D341Med (cell line): Measurements from ENCODE around the gene NFE2L3.
"Not testable (repeated sequence)": the region's sequence is repeated elsewhere in the genome, so short reads cannot be mapped to it uniquely, and the experiment has no call there.

ENCODE experiments used
- DNase-seq: peaks from one replicate; pipeline ENCODE4 v3.0.0; 2012; ENCODE audit warnings: low spot score

Gene NFE2L3

DNA sequence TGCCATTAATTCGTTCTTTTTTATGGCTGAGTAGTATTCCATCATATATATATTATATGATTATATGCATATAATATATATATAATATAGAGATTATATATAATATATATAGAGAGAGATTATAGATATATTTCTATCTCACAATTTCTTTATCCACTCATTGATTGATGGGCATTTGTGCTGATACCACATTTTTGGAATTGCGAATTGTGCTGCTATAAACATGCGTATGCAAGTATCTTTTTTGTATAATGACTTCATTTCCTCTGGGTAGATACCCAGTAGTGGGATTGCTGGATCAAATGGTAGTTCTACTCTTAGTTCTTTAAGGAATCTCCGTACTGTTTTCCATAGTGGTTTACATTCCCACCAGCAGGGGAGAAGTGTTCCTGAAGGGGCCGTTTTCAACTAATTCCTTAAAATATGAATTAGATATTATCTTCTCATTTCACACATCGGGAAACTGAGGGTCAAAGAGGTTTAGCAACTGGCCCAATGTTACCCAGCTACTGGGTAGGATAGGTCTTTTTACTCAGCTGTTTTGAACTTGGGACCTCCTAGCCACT is 16.5 kb downstream of the NFE2L3 start:
- no peak for DNase-seq

DNA sequence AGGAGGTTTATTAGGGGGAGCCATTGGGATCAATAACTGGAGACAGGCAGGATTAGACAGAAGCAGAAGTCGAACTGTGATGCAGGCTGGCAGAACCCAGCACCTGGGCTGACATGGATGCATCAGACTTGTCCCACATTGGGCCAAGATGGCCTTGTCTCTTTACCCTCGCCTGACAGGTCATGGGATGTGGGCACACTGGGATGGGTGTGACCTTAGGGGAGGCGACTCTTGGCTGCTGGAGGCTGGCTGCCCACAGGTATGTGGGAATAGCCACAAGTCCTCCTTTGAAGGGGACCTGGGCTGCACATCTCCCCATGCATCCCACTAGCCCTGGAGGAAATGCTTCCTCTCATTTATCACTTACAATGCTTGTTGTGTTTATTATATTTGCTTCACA is 17.3 kb downstream of the NFE2L3 start:
- no peak for DNase-seq

DNA sequence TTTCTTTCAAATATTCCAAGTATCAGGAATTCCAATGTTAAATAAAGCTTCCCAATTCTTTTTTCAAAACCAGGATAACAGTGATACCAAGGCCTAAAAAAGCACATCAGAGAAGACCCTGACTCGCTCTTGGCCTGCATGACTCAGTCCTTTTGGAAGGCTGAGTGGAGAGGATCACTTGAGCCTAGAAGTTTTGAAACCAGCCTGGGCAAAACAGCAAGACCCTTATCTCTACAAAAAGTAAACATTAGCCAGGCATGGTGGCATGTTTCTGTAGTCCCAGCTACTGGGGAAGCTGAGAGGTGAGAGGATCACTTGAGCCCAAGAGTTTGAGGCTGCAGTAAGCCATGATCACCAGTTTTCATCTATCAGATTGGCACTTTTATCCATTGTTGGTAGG is 18.7 kb downstream of the NFE2L3 start:
- DNase-seq: no peak

DNA sequence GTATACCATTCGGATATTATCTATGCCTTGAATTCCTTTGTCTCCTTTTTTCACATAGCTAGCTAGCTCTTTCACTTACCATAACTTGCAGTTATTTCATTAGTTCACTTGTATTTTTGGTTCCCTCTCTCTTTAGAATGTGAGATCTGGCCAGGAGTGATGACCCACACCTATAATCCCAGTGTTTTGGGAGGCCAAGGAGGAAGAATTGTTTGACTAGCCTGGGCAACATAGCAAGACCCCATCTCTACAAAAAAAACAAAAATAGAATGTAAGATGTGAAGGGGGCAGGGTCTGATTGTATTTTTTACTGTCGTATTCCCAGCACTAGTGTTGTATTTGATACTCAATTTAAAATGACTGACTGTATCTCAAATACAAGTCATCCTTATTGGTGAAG is 19.6 kb downstream of the NFE2L3 start:
- no peak for DNase-seq

DNA sequence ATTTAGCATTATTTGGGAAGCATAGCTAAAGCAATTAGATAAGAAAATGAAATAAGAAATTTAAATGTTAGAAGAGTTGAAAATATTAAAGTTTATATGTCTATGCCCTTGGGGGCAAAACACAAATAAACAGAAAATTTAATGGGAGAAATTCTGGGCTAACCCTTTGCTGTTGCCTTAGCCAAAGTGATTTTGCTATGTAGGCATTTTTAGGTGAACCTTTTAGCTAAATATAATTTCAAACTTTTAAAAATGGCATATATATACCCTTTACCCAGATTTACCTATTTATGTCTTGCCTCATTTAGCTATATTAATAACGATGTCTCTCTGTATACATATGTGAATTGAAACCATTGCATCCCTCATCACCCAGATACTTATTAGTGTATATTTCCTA is 20.1 kb downstream of the NFE2L3 start:
- no peak for DNase-seq

DNA sequence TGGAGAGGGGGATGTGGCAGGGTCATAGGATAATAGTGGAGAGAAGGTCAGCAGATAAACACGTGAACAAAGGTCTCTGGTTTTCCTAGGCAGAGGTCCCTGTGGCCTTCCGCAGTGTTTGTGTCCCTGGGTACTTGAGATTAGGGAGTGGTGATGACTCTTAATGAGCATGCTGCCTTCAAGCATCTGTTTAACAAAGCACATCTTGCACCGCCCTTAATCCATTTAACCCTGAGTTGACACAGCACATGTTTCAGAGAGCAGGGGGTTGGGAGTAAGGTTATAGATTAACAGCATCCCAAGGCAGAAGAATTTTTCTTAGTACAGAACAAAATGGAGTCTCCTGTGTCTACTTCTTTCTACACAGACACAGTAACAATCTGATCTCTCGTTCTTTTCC is 23.9 kb downstream of the NFE2L3 start:
- not testable (repeated sequence) for DNase-seq

DNA sequence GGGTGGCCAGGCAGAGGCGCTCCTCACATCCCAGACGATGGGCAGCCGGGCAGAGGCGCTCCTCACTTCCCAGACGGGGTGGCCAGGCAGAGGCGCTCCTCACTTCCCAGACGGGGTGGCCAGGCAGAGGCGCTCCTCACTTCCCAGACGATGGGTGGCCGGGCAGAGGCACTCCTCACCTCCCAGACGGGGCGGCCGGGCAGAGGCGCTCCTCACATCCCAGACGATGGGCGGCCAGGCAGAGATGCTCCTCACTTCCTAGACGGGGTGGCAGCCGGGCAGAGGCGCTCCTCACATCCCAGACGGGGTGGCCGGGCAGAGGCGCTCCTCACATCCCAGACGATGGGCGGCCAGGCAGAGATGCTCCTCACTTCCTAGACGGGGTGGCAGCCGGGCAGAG is 24.7 kb downstream of the NFE2L3 start:
- not testable (repeated sequence) for DNase-seq

DNA sequence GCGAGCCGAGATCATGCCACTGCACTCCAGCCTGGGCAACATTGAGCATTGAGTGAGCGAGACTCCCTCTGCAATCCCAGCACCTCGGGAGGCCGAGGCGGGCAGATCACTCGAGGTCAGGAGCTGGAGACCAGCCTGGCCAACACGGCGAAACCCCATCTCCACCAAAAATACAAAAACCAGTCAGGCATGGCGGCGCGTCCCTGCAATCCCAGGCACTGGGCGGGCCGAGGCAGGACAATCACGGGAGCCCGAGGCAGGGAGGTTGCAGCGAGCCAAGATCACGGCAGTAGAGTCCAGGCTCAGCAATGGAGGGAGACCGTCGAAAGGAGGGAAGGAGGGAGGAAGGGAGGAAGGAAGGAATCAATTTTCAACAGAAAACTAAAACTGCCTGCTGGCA is 25.3 kb downstream of the NFE2L3 start:
- not testable (repeated sequence) for DNase-seq

DNA sequence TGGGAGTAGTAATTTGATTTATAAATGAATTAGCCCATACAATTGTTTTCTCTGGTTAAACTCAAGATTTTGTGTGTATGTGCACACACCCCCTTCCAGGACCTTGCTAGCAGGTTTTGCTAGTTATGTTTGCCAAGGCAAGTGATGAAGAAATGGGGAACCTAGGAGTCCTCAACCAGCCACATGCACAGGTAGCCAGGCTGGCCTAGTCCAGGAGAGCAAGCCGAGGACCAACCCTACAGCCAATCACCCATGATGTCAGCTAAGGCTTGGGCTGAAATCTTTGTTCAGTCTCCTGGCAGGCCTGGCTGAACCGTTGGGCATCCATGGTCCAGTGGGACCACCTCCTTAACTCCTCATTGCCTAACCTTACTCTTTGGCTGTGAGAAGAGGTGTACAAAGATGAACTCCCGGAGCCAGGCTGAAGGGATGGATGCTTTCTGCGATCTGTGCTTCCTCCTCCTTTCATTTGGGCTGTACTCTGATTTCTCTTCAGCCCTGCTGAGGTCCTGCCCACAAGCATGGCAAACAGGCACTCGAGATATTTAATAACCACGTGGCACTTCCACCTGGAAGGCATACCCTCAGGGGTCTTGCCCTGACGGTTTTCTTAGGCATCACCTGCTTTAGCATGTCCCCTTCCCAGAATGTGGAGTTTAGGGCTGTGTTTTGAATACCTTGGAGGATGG is 26.4 kb downstream of the NFE2L3 start:
- no peak for DNase-seq

DNA sequence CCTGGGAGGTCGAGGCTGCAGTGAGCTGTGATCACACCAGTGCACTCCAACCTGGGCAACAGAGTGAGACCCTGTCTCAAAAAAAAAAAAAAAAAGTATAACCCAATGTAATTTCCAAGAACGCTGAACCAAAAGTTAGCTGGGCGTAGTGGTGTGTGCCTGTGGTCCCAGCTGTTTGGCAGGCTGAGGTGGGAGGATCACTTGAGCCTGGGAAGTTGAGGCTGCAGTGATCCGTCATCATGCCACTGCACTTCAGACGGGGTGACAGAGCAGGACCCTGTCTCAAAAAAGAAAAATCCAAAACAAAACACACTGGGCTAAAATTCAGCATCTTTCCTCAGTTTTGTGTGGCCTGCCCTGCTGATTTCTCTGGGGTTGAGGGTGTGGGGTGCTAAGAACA is 27.4 kb downstream of the NFE2L3 start:
- DNase-seq: no peak

DNA sequence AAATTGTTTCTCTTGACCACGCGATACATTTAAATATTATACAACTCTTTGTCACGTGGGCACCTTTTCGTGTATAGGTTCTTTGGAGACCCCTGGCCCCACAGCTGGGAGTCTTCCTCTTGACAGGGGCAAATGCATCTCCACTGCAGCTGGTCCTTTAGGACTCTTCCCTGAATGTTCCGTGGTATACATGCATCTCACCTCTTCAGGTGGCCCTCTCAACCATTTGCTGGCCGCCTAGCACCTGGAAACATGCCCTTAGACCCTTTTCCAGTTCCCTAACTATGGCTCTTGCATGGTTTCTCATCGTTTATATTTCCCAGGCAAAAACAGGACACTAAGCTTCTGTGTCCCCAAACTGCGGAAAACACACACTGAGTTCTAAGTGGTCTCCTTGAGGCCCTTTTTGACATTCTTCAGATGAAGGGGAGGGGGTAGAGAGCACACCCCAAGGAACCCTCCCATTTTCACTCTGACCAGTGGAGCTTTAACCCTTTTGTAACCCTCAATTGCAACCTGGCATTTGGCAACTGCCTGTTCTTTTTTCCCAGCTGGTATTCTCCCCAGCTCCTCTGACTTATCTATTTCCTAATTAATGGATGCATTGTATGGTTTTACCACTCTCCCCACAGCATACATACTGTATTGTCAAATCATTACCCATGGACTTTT is 28.0 kb downstream of the NFE2L3 start:
- DNase-seq: no peak

DNA sequence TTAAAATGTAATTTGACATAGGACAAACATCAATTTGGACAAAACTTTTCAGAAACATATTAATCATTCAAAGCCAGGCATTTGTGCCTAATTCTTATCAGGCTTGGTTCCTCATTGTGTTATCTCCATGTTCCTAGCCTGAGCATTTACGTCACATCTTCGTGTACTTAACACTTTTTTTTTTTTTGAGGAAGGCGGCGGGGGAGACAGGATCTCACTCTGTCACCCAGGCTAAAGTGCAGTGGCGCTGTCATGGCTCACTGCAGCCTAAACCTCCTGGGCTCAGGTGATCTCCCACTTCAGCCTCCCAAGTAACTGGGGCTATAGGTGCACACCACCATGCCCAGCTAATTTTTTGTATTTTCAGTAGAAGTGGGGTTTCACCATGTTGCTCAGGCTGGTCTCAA is 28.8 kb downstream of the NFE2L3 start:
- DNase-seq: no peak

DNA sequence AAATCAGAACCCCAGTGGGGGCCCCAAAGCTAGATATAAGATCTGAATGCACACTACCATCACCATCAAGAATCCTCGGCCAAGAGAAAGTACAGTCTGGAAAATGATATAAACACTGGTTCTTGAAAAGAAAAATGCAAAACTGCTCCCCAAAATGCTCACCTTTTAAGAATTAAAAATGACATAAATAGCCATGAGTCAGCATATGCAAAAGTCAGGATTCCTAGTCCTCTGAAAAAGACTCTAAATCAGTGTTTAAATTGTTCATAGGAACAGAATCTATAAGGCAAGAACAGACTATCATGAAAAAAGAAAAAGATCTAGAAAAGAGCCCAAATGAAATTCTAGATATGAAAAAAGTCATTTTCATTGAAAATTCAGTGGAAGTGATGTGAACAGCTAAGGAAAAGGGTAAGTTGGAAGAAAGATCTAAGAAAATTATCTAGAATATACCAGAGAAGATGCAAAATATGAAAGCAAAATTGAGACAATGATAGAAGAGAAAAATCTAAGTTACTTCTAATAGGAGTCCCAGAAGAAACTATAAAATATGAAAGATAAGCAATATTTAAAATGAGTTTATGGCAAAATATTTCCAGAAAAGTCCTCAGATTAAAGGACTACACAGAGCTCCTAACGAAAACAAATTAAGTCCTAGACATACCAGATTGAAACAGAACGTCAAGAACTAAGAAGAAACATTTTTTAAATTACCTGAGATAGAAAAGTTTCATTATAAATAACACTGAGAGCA is 29.7 kb downstream of the NFE2L3 start:
- DNase-seq: no peak

DNA sequence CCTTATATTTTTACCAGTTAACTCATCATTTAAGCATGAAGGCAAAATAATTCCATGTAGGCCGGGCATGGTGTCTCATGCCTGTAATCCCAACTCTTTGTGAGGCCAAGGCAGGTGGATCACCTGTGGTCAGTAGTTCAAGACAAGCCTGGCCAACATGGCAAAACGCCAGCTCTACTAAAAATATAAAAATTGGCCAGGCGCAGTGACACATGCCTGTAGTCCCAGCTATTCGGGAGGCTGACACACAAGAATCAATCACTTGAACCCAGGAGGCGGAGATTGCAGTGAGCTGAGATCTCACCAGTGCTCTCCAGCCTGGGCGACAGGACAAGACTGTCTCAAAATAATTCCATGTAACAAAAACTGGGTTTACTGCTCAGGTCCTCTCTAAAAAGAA is 30.3 kb downstream of the NFE2L3 start:
- DNase-seq: no peak

DNA sequence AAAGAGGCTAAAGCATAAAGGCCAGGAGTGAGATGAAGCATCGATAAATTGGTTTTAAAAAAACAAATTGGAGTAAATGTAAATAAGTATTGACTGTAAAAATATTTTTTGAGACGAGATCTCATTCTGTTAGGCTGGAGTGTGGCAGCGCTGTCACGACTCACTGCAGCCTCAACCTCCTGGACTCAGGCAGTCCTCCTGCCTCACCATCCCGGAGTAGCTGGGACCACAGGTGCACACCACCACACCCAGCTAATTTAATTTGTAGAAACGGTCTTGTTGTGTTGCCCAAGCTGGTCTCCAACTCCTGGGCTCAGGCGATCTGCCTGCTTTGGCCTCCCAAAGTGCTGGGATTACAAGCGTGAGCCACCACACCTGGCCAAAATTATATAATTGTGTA is 30.7 kb downstream of the NFE2L3 start:
- DNase-seq: no peak

DNA sequence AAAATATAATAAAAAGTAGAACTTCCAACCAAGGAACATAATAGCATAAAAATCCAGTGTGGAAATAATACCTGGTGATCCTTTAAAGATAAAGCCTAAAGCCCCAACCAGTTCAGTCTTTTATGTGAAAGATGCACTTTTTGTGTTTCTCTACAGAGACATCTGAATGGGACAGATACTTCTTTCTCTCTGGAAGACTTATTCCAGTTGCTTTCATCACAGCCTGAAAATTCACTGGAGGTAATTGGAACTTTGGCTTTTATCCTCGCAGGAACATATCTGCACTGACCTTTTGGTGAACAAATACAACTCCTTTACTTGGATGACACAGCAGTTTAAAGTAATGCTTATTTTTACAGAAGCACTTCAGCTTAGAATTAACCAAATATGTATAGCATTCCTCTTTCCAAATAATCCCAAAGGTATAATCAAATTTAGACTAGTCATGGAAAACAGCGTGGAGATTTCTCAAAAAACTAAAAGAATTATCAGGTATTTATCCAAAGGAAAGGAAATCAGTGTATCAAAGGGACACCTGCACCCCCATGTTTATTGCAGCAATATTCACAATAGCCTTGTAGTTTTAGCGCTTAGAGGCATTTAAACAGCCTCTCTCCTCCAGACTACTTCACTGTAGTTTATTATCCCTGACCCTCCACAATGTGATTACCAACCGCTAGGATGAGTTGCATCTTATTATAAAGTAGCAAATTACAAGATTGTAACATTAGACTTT is 31.7 kb downstream of the NFE2L3 start:
- DNase-seq: no peak

DNA sequence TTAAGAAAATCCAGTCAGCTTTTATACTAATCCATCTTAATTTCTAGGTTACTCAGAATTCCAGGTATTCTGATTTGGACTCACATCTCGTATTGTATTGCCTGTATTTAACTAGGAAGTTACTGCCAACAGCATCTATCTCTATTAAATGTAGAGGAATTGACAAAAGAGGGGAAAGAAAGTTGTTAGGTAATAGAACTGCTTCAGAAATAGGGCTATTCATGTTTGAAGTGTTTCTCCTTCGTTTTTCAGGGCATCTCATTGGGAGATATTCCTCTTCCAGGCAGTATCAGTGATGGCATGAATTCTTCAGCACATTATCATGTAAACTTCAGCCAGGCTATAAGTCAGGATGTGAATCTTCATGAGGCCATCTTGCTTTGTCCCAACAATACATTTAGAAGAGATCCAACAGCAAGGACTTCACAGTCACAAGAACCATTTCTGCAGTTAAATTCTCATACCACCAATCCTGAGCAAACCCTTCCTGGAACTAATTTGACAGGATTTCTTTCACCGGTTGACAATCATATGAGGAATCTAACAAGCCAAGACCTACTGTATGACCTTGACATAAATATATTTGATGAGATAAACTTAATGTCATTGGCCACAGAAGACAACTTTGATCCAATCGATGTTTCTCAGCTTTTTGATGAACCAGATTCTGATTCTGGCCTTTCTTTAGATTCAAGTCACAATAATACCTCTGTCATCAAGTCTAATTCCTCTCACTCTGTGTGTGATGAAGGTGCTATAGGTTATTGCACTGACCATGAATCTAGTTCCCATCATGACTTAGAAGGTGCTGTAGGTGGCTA is 32.5 kb downstream of the NFE2L3 start:
- not testable (repeated sequence) for DNase-seq

DNA sequence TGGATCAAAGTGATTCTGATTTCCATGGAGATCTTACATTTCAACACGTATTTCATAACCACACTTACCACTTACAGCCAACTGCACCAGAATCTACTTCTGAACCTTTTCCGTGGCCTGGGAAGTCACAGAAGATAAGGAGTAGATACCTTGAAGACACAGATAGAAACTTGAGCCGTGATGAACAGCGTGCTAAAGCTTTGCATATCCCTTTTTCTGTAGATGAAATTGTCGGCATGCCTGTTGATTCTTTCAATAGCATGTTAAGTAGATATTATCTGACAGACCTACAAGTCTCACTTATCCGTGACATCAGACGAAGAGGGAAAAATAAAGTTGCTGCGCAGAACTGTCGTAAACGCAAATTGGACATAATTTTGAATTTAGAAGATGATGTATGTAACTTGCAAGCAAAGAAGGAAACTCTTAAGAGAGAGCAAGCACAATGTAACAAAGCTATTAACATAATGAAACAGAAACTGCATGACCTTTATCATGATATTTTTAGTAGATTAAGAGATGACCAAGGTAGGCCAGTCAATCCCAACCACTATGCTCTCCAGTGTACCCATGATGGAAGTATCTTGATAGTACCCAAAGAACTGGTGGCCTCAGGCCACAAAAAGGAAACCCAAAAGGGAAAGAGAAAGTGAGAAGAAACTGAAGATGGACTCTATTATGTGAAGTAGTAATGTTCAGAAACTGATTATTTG is 33.3 kb downstream of the NFE2L3 start:
- no peak for DNase-seq

DNA sequence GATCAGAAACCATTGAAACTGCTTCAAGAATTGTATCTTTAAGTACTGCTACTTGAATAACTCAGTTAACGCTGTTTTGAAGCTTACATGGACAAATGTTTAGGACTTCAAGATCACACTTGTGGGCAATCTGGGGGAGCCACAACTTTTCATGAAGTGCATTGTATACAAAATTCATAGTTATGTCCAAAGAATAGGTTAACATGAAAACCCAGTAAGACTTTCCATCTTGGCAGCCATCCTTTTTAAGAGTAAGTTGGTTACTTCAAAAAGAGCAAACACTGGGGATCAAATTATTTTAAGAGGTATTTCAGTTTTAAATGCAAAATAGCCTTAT is 33.8 kb downstream of the NFE2L3 start:
- no peak for DNase-seq

DNA sequence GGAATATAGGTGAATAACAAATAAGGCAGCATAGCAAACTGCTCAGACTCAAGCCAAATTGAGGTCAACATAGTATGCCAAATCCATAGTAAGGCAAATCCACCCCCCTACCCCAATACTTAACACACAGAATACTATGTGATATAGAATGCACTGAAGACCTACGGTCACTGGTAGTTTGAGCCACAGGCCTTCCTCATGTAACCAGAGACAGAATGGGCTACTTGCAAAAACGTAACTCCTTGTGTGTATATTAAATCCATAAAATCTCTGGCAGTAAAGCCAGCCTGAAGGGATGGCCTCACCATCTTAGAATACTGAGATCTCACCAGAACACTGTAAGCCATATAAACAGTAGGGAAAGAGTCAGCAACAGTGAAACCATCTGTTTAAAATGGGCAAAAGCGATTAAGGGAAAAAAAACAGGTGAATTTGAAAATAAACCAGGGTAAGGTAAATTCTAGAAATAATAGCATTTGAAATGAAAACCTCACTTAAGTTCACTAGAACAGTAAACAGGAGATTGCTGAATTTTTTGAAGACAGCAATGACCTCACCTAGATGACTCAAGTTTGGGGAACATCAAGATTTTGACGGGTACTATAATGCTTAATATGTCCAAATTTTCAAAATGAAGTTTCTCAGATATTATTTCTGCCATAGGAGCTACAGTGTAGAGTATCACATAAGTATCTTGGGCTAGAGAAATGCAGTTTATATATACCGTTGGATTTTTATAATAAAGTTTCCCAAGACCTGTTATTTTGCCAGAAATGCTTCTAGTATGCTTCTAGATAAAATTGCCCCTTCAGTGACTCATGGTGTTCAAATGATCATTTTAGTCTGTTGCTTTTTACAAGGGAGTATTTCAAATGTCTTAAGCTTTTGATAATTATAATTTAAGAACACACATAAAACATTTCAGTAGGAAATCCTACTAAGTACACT is 34.6 kb downstream of the NFE2L3 start:
- no peak for DNase-seq
